Measurements from ENCODE around the gene CAMKMT. TPM values are rescaled to one million over a fixed set of nuclear protein-coding genes. Genes with fewer than 3 reads are reported as not detected.

Gene CAMKMT
- total and polyA plus RNA-seq, 9 of the 15 experiments (the other 6 are each of a cell fraction or from before 2014, with no cell fraction given), result 1.6 to 15.3 (median 7.4) TPM

DNA sequence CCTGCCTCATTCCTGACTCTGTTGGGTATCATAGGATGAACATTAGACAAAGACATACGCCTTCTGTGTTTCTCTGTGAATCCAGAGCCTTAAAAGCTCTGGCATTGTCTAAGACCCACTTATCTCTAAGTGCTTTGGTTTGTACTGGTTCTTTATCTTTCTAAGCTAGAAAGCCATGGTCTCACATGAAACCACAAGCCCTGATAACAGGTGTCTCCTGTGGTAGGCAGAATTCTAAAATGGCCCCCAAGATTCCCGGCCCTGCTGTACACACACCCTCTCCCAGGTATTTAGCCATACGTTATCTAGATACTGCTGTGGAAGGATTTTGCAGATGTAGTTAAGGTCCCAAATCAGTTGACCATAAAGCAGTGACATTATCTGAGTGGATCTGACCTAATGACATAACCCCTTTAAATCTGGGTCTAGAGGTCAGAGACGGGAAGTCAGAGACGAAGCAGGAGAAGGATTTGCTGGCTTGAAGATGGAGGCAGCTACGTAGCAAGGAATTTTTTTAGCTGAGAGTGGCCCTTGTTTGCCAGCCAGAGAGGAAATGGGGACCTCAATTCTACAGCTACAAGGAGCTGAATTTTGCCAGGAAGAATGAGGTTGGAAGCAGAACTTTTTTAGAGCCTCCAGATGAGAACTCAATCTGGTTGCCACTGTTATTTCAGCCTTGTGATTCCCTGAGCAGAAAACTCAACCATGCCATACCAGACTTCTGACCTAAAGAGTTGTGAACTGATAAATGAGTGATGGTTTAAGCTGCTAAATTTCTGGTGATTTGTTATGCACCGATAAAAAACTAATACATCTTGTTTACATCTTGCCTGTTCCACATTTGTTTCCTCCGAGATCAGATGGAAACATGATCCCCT, 186.7 kb downstream of the CAMKMT start:
- CTCF ChIA-PET (ENCODE audit: low intra/inter-chr PET ratio), result no interaction called here
- H3K4me2 ChIP-seq (ENCODE audit: insufficient read depth, low read length), result no peak overlapping the region
- H3K9ac ChIP-seq (ENCODE audit: insufficient read depth in 1 of 2, low read depth in 2 of 2, low read length in 2 of 2), result no peak overlapping the region
- H3K9me1 ChIP-seq (ENCODE audit: control insufficient read depth, insufficient read depth, low read length), result no peaks in the 10 kb centered on the region
- TF ChIP-seq SIRT6 (IDR thresholded peaks at IDR 0.05; ENCODE audit: low read depth, low read length), result no peak
- no peak for TF ChIP-seq SMAD3 (CRISPR knock-in tag; conservative IDR thresholded peaks at IDR 0.05)
- peak; percentile 81 to 85 for TF ChIP-seq KDM1A (IDR thresholded peaks at IDR 0.05)
- TF ChIP-seq, protein P1, sequence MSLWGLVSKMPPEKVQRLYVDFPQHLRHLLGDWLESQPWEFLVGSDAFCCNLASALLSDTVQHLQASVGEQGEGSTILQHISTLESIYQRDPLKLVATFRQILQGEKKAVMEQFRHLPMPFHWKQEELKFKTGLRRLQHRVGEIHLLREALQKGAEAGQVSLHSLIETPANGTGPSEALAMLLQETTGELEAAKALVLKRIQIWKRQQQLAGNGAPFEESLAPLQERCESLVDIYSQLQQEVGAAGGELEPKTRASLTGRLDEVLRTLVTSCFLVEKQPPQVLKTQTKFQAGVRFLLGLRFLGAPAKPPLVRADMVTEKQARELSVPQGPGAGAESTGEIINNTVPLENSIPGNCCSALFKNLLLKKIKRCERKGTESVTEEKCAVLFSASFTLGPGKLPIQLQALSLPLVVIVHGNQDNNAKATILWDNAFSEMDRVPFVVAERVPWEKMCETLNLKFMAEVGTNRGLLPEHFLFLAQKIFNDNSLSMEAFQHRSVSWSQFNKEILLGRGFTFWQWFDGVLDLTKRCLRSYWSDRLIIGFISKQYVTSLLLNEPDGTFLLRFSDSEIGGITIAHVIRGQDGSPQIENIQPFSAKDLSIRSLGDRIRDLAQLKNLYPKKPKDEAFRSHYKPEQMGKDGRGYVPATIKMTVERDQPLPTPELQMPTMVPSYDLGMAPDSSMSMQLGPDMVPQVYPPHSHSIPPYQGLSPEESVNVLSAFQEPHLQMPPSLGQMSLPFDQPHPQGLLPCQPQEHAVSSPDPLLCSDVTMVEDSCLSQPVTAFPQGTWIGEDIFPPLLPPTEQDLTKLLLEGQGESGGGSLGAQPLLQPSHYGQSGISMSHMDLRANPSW (CRISPR knock-in tag; IDR thresholded peaks at IDR 0.05), result no peak
- no peak for TF ChIP-seq ZNF224 (CRISPR knock-in tag; IDR thresholded peaks at IDR 0.05)
- TF ChIP-seq PHF21A (IDR thresholded peaks at IDR 0.05; ENCODE audit: borderline replicate concordance, low read depth), result no peak
- peak; percentile 23; the same call in 1 of the 2 replicates for TF ChIP-seq SOX6 (IDR thresholded peaks at IDR 0.05)
- no peak for TF ChIP-seq ZNF316 (IDR thresholded peaks at IDR 0.05)
- TF ChIP-seq NFE2L1 (tag; IDR thresholded peaks at IDR 0.05; ENCODE audit: borderline replicate concordance, low read depth), result no peak
- no peak for TF ChIP-seq FOXK2 (conservative IDR thresholded peaks at IDR 0.05 in 1 of 2, IDR thresholded peaks at IDR 0.05 in 1 of 2; ENCODE audit: low read depth in 2 of 2)
- TF ChIP-seq RCOR1 (IDR thresholded peaks at IDR 0.05; ENCODE audit: borderline replicate concordance in 1 of 2, low read depth in 2 of 2, low read length in 2 of 2), result peak in 1 of 2 experiments; percentile 68; a peak in 2 of 4 replicates
- TF ChIP-seq, protein P2, sequence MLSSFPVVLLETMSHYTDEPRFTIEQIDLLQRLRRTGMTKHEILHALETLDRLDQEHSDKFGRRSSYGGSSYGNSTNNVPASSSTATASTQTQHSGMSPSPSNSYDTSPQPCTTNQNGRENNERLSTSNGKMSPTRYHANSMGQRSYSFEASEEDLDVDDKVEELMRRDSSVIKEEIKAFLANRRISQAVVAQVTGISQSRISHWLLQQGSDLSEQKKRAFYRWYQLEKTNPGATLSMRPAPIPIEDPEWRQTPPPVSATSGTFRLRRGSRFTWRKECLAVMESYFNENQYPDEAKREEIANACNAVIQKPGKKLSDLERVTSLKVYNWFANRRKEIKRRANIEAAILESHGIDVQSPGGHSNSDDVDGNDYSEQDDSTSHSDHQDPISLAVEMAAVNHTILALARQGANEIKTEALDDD (IDR thresholded peaks at IDR 0.05), result no peak
- no peaks in the 10 kb centered on the region for H3K36me3 ChIP-seq (ENCODE audit: control insufficient read depth, insufficient read depth, low read length)
- H3K27me3 ChIP-seq (ENCODE audit: control insufficient read depth in 2 of 2, insufficient read depth in 2 of 2, low read length in 2 of 2), result no peaks in the 10 kb centered on the region
- no peaks in the 10 kb centered on the region for H3K79me2 ChIP-seq (ENCODE audit: control insufficient read depth, insufficient read depth, low read length)
- 45% methylated on average over 8 of the region's 8 CpGs for WGBS (ENCODE audit: insufficient coverage, low coverage, missing lambda C conversion rate)
- no peak for FAIRE-seq
- no peaks in the 10 kb centered on the region for H4K20me1 ChIP-seq (replicated peaks; ENCODE audit: control insufficient read depth, insufficient read depth, low read length)
- intact Hi-C loops (cut with micrococcal nuclease), result no loop called here
- BruUV-seq (replicated peaks), result no TSS peak
- in situ Hi-C loops (cut with MboI), result no loop called here
- POLR2A ChIA-PET, result interaction anchor here (0.6 to 1.0 kb wide), 3 partner anchors 12 to 824 kb away, joined by 3 read pairs; no protein-coding TSS in a partner anchor
- no peaks in the 10 kb centered on the region for H3K9me3 ChIP-seq (replicated peaks; ENCODE audit: control insufficient read depth, insufficient read depth, low read depth, low read length)
- no peak overlapping the region for H3K27ac ChIP-seq (ENCODE audit: extremely low read depth, low read depth, low read length)
- no peak overlapping the region for H3K4me3 ChIP-seq
- DNase-seq (ENCODE audit: extremely low read depth in 1 of 4, low spot score in 3 of 4), result no peak
- H3K4me1 ChIP-seq (replicated peaks in 1 of 2; ENCODE audit: control insufficient read depth in 2 of 2, insufficient read depth in 2 of 2, low read length in 2 of 2), result peaks cover 2 to 5% of the 10 kb centered on the region in 2 experiments; a peak in 2 of 5 replicates
- ATAC-seq, result no peak
- H2AFZ ChIP-seq (ENCODE audit: low read depth, low read length), result no peak overlapping the region
